T1000 (cell line): ENCODE results near the gene KIF5C.

ENCODE experiments used
- DNase-seq: peaks from one replicate; lab custom pipeline; 2025; ENCODE audit warnings: mixed read lengths; lab: John Stamatoyannopoulos, UW

KIF5C gene

DNA sequence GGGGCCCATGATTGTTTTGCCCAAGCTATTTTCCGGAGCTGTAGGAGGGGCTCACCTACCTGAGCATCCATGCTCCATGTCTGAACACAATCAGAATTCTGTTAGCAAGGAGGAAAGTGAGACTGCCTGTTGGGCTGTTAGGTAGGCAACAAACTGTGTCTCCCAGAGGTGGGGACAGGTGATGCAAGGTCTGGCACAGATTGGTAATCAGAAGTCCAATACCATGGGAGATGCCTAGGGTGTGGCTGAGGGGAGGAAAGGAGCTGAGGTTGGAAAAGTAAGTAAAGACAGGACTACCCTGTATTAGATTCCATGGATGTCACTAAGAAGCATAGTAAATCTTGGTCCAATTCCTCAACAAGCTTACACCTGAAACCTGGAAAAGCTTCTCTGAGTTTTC lies 166.5 kb downstream of the KIF5C start:
- DNase-seq = no peak

DNA sequence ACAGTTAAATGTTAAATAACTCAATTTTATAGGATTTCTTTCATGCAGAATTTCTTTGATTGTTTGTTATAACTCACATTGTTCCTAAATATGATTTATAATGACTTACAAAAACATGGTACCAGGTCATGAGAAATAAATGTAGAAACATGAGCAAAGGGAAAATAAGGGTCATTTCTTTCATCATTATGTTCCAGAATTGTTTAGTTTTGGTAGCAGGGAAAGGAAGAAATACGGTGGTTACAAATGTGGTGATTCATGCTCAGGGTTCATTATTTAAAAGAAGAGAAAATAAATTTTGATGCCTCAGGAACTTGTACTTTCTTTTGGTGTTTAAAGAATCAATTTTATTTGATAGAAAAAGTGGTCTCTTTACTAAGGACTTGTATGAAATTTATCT lies 167.9 kb downstream of the KIF5C start:
- DNase-seq = no peak

DNA sequence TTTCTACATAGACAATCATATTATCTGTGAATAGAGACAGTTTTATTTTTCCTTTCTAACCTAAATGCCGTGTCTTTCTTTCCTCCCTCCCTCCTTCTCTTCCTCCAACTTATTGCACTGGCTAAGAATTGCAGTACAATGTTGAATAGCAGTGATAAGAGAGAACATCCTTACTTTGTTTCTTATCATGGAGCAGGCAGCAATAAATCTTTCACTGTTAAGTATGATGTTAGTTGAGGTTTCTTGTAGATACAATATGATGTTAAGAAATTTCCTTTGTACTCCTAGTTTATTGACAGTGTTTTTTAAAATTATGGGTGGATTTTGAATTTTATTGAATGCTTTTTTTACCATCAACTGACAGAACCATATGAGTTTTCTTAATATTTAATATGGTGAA lies 169.5 kb downstream of the KIF5C start:
- DNase-seq = no peak

DNA sequence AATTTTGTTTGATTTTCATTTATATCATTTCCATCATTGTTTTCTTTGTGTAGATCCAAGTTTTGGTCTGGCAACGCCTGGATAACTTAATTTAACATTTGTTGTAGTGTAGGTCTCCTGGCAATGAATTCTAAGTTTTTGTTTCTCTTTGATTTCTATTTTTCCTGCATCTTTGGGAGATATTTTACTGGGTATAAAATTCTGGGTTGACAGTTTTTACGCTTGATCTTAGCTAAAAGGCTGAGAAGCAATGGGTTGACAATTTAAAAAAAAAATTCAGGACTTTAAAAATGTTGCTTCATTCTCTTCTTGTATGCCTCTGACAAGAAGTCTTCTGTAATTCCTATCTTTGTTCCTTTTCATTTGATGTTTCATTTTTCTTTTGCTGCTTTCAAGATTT lies 172.1 kb downstream of the KIF5C start:
- no peak for DNase-seq

DNA sequence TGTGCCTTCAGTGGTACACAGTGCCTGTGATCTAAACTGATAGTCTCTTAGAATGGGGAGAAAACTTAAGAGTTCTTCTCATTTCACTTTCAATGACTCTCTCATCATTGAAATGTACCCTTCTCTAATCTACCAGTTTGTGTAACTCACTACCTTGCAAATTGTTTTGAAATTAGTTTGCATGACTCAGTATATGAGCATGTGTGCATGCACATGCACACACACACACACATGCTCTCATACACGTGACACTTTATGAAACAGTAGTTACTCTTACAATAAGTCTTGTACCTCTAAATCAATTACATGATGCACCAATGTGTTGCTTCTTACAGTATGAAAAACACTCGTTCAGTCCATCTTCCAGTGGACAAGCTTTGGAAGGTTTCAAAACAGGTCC lies 174.1 kb downstream of the KIF5C start:
- no peak for DNase-seq

DNA sequence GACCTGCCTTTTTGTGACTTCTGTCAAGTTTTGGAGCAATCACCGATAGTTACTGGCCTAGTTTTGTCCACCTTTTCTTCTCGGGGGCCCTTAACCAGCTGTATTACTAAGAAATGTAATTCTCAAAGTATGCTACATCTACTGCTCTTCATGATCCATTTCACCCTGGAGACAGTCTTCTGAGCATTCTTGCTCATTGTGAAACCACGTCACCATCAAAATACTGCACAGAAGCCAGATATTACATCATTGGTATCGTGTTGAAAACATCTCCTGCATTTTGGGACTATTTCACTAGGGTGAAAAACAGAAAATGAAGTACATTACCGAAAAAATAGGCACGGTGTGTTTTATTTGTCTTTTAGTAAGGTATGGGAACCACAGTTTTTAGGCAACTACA lies 175.2 kb downstream of the KIF5C start:
- no peak for DNase-seq

DNA sequence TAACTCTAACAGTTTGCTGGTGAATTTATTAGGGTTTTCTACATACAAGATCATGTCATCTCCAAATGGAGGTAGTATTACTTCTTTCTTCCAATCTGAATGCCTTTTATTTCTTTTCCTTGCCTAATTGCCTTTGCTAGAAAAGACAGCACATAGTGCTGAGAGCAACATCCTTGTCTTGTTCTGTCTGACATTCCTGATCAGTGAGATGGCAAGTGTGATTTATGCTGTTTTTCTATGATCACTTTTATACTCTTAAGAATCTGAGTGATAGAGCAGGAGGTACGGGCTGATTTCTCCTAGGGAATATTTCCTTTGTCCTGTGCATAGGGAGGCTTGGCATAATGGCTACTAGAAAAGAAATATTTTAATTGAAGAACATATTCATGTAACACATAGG lies 180.7 kb downstream of the KIF5C start:
- DNase-seq = no peak

DNA sequence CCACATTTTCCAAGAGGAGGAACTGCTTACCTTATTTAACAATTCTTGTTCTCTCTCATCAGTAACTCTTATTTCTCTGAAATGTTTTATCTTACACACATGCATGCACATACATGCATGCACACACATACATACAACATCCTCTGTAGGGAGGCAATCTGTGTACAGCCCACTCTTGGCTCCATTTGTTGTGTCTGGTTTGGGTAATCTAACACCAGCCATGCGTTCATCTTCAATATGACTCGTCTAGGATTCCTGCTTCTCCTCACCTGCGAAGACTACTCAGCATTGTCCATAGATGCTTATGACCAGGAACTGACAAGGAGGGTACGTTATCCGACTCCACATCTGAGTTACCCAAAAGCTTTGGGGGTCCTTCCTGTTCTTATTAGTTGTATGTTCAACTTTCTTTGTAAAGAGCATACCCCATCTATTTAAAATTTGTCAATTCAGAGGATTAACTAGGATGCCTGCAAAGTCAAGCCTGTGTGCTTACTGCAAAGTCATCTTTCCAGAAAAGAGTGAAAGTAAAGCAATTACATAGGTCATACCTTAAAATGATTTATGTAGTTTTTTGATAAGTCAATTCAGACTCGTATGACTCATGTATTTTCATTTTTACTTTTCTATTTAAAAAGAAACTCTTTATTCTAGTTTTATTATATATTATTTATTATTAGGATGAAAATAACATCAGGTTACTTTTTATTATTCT lies 181.7 kb downstream of the KIF5C start:
- DNase-seq = no peak

DNA sequence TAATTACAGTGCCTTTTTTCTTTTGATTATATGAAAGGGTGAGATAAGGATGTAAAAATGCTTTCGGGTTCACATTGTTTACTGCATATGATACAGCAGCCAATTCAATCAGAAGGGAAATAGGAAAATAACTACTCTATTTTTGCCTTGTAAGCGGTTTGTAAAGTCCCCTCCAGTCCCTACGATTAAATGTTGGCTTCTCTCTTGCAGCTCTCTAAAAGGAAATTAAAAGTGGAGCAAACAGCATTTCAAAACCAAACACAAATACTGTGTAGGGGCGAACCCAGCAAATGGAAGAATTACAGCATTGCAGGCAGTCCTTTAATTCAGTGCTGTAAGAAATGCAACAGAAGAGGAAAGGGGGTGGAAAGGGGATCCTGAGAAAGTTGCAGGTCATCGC lies 182.4 kb downstream of the KIF5C start:
- no peak for DNase-seq

DNA sequence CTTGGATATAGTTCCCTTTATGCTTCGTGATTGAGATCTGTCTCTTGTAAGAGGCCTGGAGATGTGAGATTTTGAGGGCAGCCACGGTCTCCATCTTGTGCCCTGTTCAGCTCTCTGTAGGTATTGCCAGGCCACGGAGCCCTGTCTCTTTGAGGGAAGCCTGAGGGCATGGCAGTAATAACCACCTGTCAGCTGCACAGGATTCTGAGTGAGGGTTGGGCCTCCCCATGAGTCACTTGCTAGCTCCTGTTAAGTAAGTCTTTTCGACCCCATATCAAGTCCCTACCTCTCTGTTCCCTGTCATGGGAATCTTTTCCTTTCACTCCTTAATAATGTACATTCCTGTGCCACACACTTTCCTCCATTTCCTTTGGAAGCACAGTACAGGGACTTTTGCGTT lies 183.9 kb downstream of the KIF5C start:
- no peak for DNase-seq

DNA sequence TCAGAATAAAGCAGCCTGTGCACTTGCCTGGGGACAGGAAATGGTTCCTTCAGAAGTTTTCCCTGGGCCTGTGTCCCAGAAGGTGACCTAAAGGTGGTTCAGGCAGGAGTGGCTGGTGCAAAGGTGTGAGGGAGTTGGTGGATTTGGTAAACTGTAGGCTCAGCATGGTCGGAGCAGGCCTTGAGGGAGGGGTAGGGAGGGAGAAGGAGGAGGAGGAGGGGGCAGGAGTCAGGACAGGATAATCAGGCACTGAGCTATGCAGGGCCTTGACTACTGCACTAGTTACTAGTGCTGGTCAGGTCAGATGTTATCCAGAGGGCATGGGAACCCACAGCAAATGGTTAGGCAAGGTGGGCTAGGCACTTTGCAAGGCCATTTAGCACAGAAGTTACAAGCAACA lies 184.8 kb downstream of the KIF5C start:
- DNase-seq = no peak

DNA sequence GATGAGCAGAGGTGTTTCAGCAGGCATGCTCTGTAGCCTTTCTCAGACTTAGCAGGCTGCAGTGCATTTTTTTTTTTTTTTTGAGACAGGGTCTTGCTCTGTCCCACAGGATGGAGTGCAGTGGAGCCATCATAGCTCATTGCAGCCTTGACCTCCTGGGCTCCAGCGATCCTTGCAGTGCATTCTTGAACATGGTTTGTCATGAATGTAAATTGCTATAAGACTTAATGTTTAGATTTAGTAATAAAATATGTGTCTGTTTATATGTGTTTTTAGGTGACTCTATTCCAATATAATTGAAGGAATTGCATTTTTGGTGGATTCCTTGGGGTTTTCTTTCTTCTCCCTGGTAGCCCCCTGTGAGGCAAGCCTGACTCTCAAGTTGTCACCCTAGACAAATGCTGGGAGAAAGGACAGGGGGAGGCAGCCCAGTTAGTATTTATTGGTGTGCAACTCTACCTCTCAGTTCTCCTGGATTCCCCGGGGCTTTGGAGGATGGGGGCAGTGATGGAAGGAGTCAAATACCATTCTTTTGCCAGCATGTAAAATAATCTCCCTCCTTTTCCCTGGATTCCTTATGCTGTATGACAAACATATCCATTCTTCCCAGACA lies 186.2 kb downstream of the KIF5C start:
- no peak for DNase-seq

DNA sequence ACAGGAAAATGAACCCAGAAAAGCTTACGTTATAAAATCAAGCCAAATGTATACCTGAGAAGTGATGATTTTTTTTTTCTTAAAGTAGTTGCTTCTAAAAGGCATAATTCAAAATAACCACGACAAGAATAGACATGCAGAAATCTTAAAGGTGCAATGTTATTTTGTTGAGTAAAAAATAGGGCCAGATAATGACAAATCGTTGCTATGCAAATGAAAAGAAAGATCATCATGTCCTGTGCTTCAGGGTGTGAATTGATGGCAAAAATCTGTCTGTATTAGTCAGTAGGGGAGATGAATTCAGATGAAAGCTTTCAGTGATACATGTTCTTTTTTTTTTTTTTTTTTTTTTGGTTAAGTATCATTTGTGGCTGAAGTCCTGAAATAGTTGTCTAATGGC lies 187.5 kb downstream of the KIF5C start:
- DNase-seq = no peak

DNA sequence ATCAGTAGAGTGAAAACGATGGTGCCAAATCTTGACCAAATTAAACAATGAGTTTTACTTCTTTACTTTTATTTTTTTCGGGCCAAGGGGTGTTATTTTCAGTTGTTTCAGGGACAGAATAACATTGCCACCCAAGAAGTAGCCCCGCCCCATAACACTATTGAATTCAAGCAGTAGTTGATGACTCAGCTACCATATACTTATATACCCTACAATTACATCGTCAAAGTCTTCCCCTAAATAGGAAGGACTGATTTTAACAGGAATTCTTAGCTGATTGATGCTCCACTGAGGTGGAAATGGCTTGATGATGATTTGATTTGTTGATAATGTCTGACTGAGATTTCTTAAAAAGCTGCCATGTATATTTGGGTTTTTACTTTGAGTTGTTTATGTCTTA lies 188.2 kb downstream of the KIF5C start:
- no peak for DNase-seq

DNA sequence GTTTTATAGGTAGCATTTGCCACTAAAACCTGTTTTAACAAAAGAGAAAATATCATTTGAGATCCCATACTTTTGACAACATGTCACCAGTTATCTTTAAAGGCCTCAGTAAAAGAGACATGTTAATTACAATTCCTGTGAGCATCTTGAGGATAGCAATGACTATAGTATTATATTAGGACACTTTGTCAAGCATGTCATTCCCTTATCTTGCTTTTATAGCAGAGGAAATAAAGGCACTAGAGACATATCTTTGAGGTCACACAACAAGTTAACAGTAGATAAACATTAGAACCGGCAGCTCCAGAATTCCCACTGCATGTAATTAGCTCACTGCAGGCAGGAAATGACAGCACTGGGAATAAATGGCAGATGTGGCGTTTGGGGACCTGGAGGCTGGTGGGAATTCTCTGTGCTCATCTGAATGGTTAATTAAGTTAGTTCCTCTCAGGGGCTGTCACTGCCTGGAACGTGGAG lies 189.4 kb downstream of the KIF5C start:
- DNase-seq = no peak

DNA sequence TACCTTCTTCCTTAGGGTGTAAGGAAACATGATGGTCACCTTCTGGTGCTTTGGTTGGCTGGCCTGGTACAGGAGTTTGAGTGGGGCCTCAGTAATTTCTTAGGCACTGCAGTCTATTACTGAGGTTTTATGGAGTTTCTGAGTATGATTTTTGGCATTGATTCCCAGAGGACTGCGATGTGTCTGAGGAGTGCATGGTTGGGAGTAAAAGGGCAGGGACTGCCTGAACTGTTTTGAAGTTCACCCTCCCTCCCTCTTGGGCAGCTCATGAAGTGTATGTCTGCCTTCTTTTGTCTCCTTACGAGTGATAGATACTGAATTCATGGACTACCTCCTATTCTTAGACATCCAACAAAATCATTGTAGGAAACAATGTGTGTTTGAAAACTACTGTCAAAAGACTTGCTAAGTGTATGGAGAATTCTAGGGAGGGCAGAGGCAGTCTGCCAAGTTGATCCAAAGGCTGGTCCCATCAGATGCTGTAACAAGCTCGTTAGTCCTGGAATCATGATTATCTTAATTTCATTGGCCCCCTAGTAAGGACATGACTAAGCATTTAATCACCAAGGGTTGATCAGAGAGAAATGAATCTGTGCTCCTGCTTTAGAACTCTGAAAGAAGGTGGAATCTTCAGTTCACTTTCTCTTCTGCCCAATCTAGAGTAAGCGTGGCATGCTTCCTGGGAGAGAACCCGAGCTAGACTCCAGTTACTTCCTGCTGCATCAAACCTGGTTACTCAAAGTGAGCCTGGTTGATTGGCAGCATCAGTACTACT lies 190.0 kb downstream of the KIF5C start:
- peak; percentile 48 for DNase-seq

DNA sequence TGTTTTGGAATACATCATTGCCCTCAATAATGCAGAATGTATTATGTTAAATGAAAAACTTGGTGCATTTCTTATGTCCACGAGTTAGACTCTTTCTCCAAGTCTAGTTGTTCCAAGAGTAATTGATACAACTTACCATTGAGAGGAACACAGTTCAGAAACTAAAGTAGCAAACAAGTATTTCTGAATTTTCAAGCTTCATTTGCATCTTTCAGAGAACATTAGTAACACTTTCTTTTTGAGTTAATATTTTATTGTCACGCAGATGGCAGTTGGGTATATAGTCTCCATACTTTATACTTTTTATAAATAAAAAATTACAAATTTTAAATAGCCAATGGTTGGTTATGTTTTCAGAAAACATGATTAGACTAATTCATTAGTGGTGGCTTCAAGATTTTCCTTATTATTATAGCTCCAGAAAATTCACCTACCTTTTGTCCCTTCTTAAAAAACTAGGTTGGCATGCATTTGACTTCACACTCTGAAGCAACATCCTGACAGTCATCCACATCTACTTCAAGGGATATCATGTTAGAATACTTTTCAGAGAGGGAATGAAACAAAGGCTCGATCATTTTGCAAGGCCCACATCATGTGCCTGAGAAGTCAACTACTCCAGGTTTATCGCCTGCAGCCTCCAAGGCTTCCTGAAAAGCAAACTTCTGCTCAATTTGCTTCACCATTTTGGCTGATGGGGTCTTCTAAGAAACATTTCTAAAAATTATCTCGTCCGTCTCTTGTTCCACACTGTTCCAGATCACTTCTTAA lies 193.4 kb downstream of the KIF5C start:
- DNase-seq = no peak

DNA sequence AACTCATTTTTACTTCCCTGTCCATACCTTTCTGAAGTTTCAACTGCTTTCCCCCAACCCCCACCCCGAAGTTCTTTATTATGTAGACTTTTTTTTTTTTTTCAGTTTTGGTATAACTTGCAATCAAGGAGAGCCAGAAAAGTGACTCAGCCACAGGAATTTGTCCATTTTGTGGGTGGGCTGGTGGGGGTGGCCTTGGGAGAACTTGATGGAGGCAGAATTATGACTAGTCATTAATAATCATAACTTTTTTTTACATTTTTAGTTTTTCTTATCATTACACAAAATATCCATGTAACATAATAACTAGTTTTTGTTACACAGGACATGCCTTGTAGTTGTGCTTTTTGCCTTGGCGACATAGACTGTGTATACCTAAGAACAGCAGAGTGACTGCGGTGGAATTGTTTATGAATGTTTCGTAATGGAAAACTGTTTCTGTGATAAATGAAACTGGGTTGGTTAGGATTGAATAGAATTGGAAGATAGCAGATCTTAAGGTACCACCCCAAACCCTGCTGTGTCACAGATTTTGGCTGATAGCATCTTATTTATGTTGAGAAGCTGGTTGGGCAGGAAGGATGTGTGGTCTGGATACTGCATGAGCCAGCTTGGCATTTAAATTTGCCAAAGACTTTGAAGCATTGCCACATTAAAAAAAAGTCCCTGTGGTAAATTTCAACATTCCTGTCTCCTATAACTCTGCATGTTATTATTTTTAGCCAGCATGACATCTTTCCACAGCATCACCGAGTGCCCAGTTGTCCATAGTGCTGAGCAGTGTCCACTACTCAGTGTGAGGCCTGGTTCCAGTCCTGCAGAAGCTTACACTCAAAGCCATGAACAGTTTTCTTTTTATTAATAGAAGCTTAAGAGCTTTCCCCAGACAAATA lies 194.2 kb downstream of the KIF5C start:
- peak; percentile 47 for DNase-seq

DNA sequence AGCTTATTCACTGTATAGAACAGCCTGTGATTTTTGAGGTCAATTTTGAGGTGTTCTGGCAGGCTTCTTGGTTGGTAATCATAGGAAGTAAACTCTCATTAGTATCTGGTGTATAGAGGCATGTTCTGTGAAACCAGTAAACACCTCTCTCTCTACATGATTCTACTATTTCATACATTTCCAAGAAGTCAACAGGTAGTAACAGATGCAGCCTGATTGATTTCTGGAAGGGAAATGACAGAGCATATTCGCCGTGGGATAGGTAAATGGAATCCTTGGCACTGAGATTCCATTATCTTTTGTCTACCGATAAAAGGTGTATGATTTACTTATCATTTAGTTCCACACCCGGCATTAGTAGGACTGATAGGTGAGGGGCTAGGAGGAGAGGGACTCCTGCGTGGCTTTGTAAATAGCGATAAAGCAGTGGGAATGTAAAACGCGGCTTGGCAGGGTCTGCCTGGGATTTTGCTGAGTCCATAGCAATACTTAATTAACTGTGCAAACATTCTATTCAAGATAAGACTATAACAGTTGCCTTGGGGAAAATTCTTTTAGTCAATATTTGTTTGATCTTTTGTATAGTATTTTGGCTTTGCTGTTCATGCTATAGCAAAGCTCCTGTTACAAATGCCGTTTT lies 195.8 kb downstream of the KIF5C start:
- no peak for DNase-seq

DNA sequence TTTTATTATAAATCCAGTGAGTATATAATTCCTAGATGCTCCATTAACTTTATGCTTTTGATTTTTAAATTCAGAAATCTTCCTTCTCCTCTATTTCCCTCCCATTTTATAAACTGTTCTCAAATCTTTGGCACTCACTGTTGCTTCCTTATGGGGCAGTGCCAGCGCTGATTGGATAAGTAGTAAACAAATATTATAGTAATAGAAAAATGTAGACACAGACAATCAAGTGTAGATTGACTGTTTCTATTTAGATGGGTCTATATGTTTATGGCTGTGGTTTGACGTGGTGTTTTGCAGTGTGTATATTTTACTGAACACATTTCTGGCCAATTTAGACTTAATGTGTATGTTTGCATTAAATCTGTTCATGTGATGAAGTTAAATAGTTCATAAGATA lies 200.1 kb downstream of the KIF5C start:
- no peak for DNase-seq

DNA sequence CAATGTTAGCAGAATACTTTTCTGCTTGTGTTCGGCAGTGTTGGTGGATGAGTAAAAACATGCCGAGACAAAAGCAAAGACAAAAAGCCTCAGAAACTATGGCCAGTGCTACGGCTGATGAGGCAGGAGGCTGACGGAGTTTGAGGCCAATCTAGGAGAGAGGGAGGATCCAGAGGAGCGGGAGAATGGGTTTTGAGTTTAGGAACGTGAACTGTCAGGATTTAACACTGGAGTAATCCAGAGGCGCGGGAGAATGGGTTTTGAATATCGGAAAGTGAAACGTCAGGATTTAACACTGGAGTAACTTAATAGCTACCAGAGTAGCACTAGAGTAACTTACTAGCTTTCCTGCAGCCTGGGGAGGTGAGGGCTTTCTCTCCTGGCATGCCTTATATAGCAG lies 200.8 kb downstream of the KIF5C start:
- DNase-seq = no peak
